HG03097 (cell line): Measurements from ENCODE around the gene DCHS2.

ENCODE experiments used
- ATAC-seq: cut with Tn5 transposase; IDR thresholded peaks from one replicate; pipeline ENCODE4 v1.9.1; 2021; ENCODE audit not compliant: unreplicated experiment, low FRiP score

Gene DCHS2

DNA sequence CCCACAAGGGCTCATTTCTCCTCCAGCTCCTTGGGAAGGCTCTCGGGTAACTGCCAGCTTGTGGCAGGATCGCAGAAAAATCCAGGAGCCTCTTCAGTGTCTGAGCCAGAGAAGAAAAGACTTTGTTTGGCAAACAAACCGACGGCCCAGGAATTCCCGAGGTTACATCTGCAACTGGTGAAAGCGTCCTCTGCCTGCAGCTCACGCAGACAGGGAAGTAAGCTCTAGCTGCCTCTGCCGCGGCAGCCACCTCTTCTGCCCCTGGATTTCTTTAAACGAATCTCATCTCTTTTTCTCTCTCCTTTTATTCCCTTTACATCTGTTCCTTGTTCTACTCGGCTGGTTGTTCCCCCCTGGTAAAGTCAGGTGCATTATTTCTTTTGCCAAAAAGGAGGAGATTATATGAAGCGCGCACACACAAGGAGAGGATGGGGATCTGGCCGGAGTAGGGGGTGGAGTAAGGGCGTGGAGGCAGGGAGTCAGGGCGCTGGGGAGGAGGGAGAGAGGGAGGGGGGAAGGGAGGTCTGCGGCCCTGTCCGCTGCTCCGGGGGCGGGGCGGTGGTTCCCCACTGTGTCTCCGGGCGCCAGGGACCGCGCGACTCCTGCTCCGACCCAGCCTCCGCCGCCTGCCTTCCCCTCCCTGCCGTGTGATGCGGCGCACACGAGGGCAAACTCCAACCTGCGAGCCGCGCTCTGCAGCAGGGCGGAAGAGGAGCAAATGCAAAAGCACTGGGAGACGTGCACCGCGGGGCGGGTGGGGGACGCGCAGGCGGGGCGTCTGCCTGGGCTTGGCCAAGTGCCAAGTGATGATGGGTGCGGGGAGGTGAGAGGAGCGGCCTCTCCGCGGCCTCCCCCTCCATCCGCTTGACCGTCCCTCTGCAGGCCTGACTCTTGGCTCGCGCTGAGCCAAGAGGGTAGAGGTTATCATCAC lies at the start of gene DCHS2:
DCHS2 (minus strand) TSS at position 459 of the 931 bp plus-strand sequence; CDS start at position 15, 444 bp downstream.
- ATAC-seq = peak; percentile 51

DNA sequence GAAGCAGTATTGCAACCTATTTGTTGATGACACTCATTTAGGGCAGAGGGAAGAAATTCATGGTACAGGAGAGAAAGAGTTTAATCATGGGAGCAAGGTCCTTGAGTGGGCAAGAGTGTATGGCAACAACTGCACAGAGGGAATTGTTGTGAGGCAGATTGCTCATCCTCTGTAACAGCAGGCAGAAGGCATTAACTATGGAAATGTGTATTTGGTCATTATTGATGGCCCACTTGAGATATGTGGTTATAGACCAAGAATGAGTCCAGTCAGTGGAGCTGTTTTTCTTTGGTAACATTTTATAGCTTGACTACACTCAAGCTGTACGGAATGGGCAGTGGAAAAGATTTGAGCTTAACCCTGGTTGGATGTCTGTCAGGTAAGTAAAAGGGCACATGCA lies 42.7 kb upstream of the DCHS2 start:
- no peak for ATAC-seq

DNA sequence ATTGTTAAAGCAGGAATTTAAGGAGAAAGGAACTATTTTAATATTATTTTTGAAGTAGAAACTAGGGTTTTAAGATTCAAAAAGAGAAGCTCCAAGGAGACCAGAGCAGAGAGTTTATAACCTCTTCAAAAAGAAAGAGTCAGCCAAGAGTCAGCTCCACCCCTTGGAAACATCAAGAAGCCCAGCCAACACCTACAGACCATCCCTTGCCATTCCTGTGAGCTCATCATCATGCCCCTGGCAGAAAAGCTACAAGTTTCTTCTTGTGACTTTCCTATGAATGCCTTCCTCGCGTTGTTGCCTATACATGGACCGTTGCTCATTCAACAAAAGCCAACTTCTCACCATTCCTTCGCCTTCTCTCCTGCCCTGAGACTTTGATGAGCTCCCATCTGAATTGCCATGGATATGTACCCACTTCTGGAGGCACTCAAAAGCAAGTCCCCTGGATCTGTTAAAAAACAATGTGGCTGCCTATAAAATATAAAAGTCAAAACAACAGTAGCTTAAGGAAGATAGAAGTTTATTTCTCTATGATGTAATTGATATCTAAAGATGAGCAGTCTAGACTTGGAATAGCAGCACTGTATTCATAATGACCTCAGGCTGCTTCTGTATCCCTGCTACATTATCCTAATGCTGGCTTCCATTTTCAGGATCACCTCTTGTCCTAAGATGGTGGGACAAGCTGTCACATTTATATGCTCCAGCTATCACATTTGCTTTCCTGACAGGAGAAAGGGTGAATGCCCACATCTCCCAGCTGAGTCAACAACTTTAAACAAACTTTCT lies 38.3 kb upstream of the DCHS2 start:
- ATAC-seq = no peak

DNA sequence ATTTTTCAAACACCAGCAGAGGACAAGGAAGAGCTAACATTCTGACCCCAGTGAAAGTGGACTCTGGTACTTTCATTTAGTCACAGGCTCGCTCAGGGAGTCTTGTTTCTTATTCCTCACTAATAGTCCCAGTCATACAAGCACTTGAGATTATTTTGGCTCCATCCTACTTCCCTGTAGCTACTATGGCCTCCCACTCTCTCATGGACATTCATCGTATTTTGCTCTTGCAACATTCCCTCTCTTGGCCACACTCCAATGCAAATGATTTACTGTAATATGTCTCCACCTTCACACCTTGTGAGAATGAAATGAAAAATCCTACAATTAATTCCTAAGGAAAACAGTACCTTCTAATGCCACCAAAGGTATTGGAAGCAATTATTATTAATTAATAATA lies 37.3 kb upstream of the DCHS2 start:
- ATAC-seq = no peak

DNA sequence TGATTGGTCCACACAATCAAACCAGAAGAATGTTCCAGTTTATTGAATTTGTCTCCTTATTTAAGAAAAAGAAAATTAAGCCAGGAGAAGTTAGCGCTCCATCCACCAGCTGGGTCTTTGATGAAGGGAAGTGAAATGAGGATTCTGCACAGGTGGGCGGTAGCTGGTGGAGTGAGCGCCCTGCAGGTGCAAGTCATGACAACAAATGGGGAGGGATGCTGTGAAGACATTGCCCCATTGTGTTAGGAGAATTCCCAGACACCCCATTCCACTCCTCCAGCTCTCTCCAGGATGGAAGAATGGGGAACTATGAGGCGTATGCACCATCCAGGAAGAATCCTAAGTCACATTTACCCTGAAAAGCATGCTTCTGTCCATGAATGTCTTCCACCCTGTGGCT lies 35.7 kb upstream of the DCHS2 start:
- no peak for ATAC-seq

DNA sequence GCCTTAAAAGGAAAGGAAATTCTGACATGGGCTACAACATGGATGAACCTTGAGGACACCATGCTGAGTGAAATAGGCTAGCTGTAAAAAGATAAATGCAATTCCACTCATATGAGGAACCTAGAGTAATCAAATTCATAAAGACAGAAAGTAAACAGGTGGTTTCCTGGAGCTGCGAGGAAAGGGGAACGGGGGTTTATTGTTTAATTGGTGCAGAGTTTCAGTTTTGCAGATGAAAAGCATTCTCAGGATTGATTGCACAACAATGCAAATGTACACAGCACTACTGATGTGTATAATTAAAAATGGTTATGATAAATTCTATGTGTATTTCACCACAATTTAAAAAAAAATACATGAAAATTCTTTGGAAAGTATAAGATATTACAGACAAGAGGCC lies 34.6 kb upstream of the DCHS2 start:
- peak; percentile 66 for ATAC-seq

DNA sequence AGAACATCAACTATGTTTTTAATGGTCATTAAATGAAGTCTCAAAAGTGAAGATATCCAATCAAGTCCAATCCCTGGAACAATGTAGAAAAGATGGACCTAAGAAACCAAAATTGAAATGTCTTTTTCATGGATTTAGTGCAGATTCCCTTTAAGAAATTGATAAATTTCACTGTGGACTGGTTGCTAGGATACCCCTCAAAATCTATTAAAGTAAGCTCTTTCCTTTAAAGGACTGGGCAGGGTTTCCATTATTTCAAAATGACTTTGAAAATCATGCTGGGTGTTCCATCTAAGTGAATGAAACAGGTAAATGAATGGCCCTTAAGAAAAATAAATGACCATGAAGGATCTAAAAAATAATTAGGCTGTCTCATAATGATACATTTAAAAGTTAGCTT lies 30.0 kb upstream of the DCHS2 start:
- no peak for ATAC-seq

- no peak for ATAC-seq
These were observed 27.6 kb upstream of the DCHS2 start for GRCh38 chr4:154519214-154519613.

DNA sequence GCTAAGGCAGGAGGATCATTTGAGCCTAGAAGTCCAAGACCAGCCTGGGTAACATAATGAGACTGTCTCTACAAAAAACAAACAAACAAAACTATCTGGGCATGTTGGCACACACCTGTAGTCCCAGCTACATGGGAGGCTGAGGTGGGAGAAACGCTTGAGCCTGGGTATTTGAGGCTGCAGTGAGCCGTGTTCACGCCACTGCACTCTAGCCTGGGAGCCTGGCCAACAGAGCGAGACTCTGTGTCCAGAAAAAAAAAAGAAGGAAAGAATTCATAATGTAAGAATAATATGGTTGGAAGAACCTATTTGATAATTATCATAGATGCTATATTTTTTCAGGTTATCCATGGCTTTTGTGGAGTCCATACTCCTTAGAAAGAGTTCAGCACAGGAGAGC lies 26.0 kb upstream of the DCHS2 start:
- no peak for ATAC-seq

DNA sequence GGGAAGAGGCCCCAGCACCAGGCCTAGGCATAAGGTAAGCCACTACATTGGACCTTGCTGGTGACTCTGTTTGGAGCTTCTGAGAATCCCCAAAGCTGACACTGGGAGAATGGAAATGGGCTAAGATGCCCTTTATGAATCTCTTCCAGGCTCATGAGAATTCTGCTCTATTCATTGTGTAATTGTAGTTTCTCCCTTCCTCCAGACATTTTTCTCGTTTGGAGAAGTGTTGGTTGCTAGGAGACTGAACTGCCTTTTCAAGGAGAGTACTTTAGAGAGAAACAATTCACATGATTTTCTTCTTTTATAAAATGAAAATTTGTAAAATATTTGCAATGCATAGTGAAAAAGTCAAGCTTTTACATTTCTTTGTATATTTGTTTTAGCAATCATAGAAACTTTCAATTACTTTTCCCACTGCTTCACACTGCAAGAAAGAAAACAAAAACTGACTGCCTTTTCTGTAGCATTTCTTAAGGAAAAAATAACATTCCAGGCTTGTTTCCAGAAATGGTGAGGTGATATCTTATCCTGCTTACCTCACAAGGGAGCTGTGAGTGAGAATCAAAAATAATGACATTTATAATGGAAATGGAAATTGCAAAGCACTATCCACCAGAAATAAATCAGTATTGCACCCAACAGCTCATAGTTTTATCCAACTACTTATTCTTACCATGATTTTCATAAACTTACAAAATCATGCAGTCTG lies 24.9 kb upstream of the DCHS2 start:
- ATAC-seq = no peak

DNA sequence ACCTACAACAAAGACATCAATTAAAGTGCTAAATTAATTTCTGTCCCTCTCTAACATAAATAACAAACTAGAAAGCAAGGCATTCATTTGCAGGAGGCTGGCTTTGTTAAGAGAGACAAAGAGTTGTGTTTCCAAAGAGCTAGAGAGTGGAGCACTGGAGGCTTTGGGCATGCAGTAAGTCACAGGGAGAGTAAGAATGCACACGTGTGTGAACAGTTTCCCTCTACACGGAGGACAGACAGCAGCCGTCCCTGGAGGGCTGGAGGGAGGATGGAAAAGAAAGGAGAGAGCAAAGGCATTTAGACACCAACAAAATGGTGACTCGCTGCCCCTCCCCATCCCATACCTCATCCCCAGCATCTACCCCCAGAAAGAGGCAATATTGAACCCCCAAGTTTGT lies 20.4 kb upstream of the DCHS2 start:
- ATAC-seq = no peak

DNA sequence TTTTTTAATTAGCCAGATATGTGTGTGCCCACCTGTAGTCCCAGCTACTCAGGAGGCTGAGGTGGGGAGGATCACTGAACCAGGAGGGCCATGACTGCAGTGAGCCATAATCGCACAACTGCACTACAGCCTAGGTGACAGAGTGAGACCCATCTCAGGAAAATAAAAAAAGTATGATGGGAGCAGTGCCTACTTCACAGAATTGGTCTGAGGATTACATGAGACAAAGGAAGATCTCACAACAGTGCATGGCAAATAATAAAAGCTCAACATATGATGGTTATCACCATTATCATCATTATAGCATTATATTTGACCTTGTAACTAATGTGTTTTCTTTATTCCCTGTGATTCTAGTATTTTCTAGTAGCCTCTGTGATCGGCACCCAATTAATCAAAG lies 19.9 kb upstream of the DCHS2 start:
- ATAC-seq = no peak

DNA sequence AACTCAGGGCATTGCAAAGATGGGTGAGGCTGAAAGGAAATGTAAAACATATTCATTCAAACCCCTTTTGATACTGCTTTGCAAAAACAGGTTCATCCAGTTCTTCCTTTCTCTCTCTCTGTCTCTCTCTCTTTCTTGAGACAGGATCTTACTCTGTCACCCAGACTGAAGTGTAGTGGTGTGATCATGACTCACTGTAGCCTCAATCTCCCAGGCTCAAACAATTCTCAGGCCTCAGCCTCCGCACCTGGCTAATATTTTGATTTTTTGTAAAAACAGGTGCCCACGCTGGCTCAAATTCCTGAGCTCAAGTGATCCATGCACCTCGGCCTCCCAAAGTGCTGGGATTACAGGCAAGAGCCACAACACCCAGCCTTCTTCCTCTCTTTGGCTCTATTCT lies 15.6 kb upstream of the DCHS2 start:
- no peak for ATAC-seq

DNA sequence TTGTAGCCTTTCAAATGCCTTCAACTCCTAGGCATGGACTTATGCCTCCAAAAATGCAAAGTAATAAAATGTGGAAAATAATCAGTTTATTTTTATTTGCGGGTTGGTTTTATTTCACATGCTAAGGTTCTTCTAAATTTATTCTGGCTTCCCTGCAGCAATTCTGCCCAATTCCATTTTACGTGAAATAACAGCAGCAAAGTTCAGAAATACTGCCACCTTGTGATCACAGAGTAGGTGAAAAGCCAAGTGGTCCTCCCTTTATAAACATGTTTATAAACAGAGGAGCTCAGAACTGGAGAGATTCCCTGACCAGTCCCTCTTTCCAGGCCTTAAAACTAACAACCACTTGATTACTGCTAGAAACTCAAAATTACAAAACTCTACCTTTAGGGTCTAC lies 14.7 kb upstream of the DCHS2 start:
- no peak for ATAC-seq

DNA sequence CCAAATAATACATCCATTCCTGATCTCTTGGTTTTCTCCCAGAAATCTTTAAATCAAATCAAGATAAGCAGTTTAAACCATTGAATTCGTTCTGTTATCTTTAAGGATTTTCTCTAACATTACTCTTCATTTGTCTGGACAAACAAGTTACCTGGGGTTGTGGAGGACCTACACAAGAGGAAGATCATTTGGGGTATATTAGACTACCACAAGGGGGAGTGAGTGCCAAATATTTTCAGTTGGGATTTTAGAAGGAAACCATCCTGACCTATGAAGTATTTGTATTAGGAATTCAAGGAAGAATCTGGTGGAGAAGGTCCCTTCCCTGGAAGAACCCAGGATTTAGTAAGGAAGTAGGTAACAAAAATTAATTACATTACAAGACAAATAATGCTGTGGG lies 12.0 kb upstream of the DCHS2 start:
- no peak for ATAC-seq

GRCh38 chr4:154502111-154502510 lies 10.5 kb upstream of the DCHS2 start:
- no peak for ATAC-seq

- no peak for ATAC-seq
These were observed 6.3 kb upstream of the DCHS2 start for GRCh38 chr4:154497889-154498288.

DNA sequence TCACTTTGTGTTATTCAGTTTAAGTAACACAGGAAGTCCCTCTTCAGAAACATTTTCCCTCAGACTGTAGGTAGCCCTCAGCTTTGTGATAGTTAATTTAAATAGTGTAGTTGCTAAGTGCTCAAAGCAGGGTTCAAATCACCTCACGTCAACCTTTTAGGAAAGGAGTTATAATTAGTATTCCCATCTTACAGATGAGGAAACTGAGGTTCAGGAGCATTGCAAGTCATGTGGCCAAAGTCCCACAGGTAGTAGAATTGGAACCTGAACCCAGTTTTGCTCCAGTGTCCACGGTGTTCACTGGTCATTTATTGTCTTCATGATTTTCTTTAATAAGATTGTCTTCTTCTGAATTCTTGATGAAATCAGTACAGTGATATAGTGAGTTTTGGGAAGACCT lies 4.3 kb upstream of the DCHS2 start:
- no peak for ATAC-seq

- no peak for ATAC-seq
These were observed 689 bp upstream of the DCHS2 start for GRCh38 chr4:154492288-154492687.

- peak; percentile 56 for ATAC-seq
These were observed 837 bp downstream of the DCHS2 start for GRCh38 chr4:154490583-154491340.

DNA sequence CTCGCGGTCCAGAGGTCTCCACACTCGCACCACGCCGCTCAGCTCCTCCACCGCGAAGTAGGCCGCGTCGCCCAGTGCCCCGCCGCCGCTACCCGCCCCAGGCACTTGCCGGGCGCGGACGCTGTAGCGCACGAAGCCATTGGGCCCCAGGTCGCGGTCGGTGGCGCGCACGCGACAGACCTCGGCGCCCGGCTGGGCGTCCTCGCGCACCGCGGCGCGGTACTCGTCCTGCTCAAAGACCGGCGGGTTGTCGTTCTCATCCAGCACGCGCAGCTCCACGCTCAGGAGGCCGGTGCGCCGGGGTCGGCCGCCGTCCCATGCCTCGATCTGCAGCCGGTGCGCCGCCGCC lies 1.4 kb downstream of the DCHS2 start:
- ATAC-seq = no peak
